Left lung (tissue), 14 donors: ENCODE measurements around the gene CASP10. TPM values are rescaled to one million over a fixed set of nuclear protein-coding genes. Genes with fewer than 3 reads are reported as not detected.

Source experiments
- ATAC-seq: fragments of 200-7000 bp; cut with Tn5 transposase; one replicate; pipeline ENCODE4 v1.9.1; 2020; ENCODE audit warnings: moderate library complexity
- DNase-seq, 4 donors: peaks; one replicate each; pipeline ENCODE4 v3.0.0-alpha.2; 2013 to 2020
- H3K27ac ChIP-seq, 2 donors: fragments of 200-600 bp; sonication (generic) in 1 of 2; one replicate each; pipeline versions ENCODE4 v1.5.0 to v1.8.0; 2020 to 2021
- H3K27me3 ChIP-seq, 2 donors: fragments of 200-600 bp; sonication (generic) in 1 of 2; one replicate each; pipeline versions ENCODE4 v1.5.0 to v1.8.0; 2020 to 2021
- H3K36me3 ChIP-seq, 2 donors: fragments of 200-600 bp; sonication (generic) in 1 of 2; one replicate each; pipeline versions ENCODE4 v1.5.0 to v1.8.0; 2020 to 2021
- H3K4me1 ChIP-seq, 2 donors: fragments of 200-600 bp; one replicate each; pipeline ENCODE4 v1.8.0; 2021
- H3K4me3 ChIP-seq, 2 donors: fragments of 200-600 bp; sonication (generic) in 1 of 2; one replicate each; pipeline versions ENCODE4 v1.5.0 to v1.8.0; 2020 to 2021; ENCODE audit warnings: mild to moderate bottlenecking in 1 of 2
- H3K9me3 ChIP-seq, 2 donors: fragments of 200-600 bp; sonication (generic) in 1 of 2; one replicate each; pipeline versions ENCODE4 v1.5.0 to v1.8.0; 2020 to 2021
- CTCF ChIP-seq, 2 donors: fragments of 200-600 bp; sonication (generic) in 1 of 2; IDR thresholded peaks; one replicate each; pipeline versions ENCODE4 v1.5.0 to v1.8.0; 2021; ENCODE audit warnings: antibody characterized with exemption in 2 of 2
- intact Hi-C, 2 donors: fragments of 100-400 bp; cut with DNase I; formaldehyde crosslinking; loops; one replicate each; pipeline versions ENCODE4 v1.11.2 to v1.14.2; 2022
- long read RNA-seq, 12 donors: library from polyadenylated mRNA in 2 of 12; unstranded in 2 of 12; transcript quantifications; one replicate each; pipeline ENCODE4 v2.0.0 and lab custom pipeline, GENCODE V29; 2019 to 2026
- polyA plus RNA-seq, 6 donors: library from polyadenylated mRNA; unstranded; fragments of 120-200 nt; gene quantifications; one replicate each; pipeline ENCODE4 v1.2.1, GENCODE V29; 2013; ENCODE audit not compliant: insufficient read length in 6 of 6
- total RNA-seq, 2 donors: library from RNA; stranded (reverse); fragmentation: NEBNext Ultra II Directional; extraction: Animal tissue kit (Norgen Biotek cat#: 25700); gene quantifications; one replicate each; pipeline ENCODE4 v1.2.1, GENCODE V29; 2021
- donor health status: DM: no; HTN: yes; CAD: no.
- donor health status: DM: no; HTN: no; CAD: no.

CASP10 gene
- 10 to 100 TPM; 30.3 to 31.5 TPM for total RNA-seq
- 10 to 100 TPM; 14.6 to 21.2 (median 16.4) TPM for polyA plus RNA-seq
- long read RNA-seq, donor 1, full-length matches to known transcripts, result 4 of 4 reads
- long read RNA-seq, donor 1, partial matches to known transcripts, result 0 of 4 reads
- long read RNA-seq, donor 1, other reads (novel, unspliced or antisense), result 0 of 4 reads
- long read RNA-seq, donor 2, partial matches to known transcripts, result 0 of 1 reads
- long read RNA-seq, donor 2, other reads (novel, unspliced or antisense), result 0 of 1 reads
- long read RNA-seq, donor 3, result 0 reads
- long read RNA-seq, donor 4, partial matches to known transcripts, result 3 of 4 reads
- long read RNA-seq, donor 4, other reads (novel, unspliced or antisense), result 1 of 4 reads
- long read RNA-seq, donor 5, partial matches to known transcripts, result 0 of 1 reads
- long read RNA-seq, donor 5, other reads (novel, unspliced or antisense), result 0 of 1 reads
- long read RNA-seq, donor 6, full-length matches to known transcripts, result 3 of 3 reads
- long read RNA-seq, donor 6, partial matches to known transcripts, result 0 of 3 reads
- long read RNA-seq, donor 6, other reads (novel, unspliced or antisense), result 0 of 3 reads
- long read RNA-seq, donor 7, result 0 reads
- long read RNA-seq, donor 8, full-length matches to known transcripts, result 2 of 2 reads
- long read RNA-seq, donor 8, partial matches to known transcripts, result 0 of 2 reads
- long read RNA-seq, donor 8, other reads (novel, unspliced or antisense), result 0 of 2 reads
- long read RNA-seq, donor 9, result 0 reads
- long read RNA-seq, donor 10, partial matches to known transcripts, result 0 of 3 reads
- long read RNA-seq, donor 10, other reads (novel, unspliced or antisense), result 1 of 3 reads
- long read RNA-seq, donor 11, result 0 reads
- long read RNA-seq, donor 12, result 0 reads

GRCh38 chr2:201182650-201183364 lies at the start of gene CASP10:
Gene CASP10 (plus strand): TSS chr2:201183141. CDS start chr2:201185778, 2,637 bp downstream.
- intact Hi-C loops, result loop anchor here in 1 of 2 donors (5.0 kb wide), 1 partner anchor 49 kb away; no protein-coding TSS in a partner anchor
- DNase-seq (peak in 2 of 4 donors; percentile 42 to 70), ATAC-seq (peak; percentile 95)
- Histone ChIP-seq H3K4me3 (peak within 1 kb of the TSS; percentile 47 to 64), H3K36me3 (peaks cover 0 to 16% of the 10 kb centered on the region in 2 donors), H3K4me1 (peaks cover 4 to 45% of the 10 kb centered on the region in 2 donors), H3K27ac (peak within 1 kb of the TSS; percentile 79 to 90), H3K9me3 (no peaks in the 10 kb centered on the region), H3K27me3 (no peaks in the 10 kb centered on the region)
- peak; percentile 49 to 50 for TF ChIP-seq CTCF (IDR thresholded peaks at IDR 0.05)

- H3K4me1 ChIP-seq, result peaks cover 30 to 97% of the 10 kb centered on the region in 2 donors
- no peaks in the 10 kb centered on the region for H3K9me3 ChIP-seq
- H3K27me3 ChIP-seq, result no peaks in the 10 kb centered on the region
- H3K27ac ChIP-seq, result peak overlapping the region; percentile 40 to 99
- H3K36me3 ChIP-seq, result peaks cover 0 to 90% of the 10 kb centered on the region in 2 donors
- no peak for TF ChIP-seq CTCF (IDR thresholded peaks at IDR 0.05)
- no peak for DNase-seq
- ATAC-seq, result no peak
- intact Hi-C loops, result no loop called here
- no peak overlapping the region for H3K4me3 ChIP-seq
These were observed 47.6 kb upstream of the CASP10 start for GRCh38 chr2:201135386-201135785.

DNA sequence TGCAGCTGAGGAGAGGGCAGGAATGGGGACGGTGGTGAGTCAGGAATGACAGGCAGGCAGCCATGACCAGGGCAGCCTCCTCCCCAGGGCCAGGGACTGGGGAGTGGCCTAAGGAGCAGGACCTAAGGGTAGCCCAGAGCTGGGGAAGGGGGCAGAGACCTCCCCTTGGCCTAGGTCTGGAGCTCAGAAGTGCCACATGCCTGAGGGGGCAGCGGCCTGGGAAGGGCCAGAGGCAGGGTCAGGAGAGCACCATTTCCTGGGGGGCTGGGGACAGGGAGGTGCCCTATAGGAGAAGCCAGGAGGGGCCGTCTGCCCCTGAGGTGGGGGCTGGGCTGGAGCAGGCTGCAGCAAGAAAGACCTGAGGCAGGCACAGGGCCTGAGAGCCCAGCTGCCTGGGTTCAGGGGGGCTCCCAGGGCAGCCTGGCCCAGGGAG lies 46.0 kb upstream of the CASP10 start:
- DNase-seq (no peak), ATAC-seq (no peak)
- H3K27me3 ChIP-seq, result no peaks in the 10 kb centered on the region
- H3K36me3 ChIP-seq, result peaks cover 0 to 96% of the 10 kb centered on the region in 2 donors
- H3K27ac ChIP-seq, result peak overlapping the region; percentile 5 to 99
- no peak overlapping the region for H3K4me3 ChIP-seq
- TF ChIP-seq CTCF (IDR thresholded peaks at IDR 0.05), result no peak
- H3K9me3 ChIP-seq, result no peaks in the 10 kb centered on the region
- H3K4me1 ChIP-seq, result peaks cover 14 to 92% of the 10 kb centered on the region in 2 donors
- intact Hi-C loops, result no loop called here

DNA sequence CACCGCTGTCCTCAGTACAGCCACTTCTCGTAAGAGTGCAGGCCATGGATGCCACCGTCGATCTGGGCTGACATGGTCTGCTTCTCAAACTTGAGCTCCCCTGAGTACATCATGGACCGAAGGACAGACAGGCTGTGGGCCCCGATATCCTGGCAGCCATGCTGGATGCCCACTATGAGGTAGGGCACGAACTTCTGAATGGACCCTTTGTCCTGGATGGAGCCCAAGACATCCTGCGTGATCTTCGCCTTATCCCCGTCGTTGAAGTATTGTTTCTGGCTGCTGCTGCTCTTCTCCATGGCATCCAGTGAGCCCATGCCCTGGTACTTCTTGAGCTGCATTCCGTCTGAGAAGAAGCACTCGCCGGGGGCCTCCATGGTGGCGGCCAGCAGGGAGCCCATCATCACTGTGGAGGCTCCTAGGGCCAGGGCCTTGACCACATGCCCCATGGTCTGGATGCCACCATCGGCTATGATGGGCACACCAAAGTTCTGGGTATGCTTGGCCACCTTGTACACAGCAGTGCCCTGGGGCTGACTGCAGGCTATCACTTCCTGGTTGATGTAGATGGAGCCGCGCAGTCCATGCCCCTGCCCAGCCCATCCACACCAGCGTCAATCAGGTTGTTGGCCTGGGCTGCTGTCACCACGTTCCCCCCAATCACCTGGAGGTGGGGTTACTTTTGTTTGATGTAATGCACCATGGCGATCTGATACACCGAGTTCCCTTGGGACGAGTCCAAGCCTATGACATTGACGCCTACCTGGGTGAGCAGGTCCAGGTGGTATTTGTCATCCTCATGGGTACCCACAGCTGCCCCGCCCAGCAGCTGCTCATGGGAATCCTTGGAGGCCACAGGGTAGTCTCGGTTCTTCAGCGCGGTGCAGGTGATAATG lies 45.2 kb upstream of the CASP10 start:
- Histone ChIP-seq H3K4me3 (no peak overlapping the region), H3K27ac (peak overlapping the region in 1 of 2 donors; percentile 99), H3K9me3 (no peaks in the 10 kb centered on the region), H3K27me3 (no peaks in the 10 kb centered on the region), H3K4me1 (peaks cover 8 to 84% of the 10 kb centered on the region in 2 donors), H3K36me3 (peaks cover 0 to 98% of the 10 kb centered on the region in 2 donors)
- TF ChIP-seq CTCF (IDR thresholded peaks at IDR 0.05), result no peak
- intact Hi-C loops, result no loop called here
- DNase-seq, result no peak
- ATAC-seq, result peak; percentile 3
